Endothelial cell of umbilical vein (primary cell): Measurements from ENCODE around the gene EMCN. TPM values are rescaled to one million over a fixed set of nuclear protein-coding genes. Genes with fewer than 3 reads are reported as not detected.
A peak's percentile ranks its signal among the peaks of the same experiment; 100 is the strongest.

Experiments
- BruUV-seq: library from RNA; stranded (reverse); fragments of 400-500 nt; replicated peaks from 2 replicates; lab custom pipeline; 2021; lab: Mats Ljungman, UMichigan
- CTCF ChIA-PET: fragments of 300-600, 350-600 bp; sonication (Branson Sonifier 250); formaldehyde crosslinking; loops from one replicate; lab custom pipeline; 2021; ENCODE audit warnings: antibody characterized with exemption, inconsistent platforms; lab: Charles Lee
- POLR2A ChIA-PET: fragments of 300-600, 350-600 bp; sonication (Branson Sonifier 250); formaldehyde crosslinking; loops from one replicate; lab custom pipeline; 2021; ENCODE audit warnings: antibody characterized with exemption, inconsistent platforms; lab: Charles Lee
- DNase-seq: peaks from one replicate; pipeline ENCODE4 v3.0.0-alpha.2; 2011; ENCODE audit warnings: low read depth, low spot score
- FAIRE-seq: peaks from 2 replicates; lab custom pipeline; 2011; peaks lifted over from hg19 to GRCh38; lab: Jason Lieb, UNC
- H2AFZ ChIP-seq: 2 replicates; pipeline ENCODE4 v1.6.0; 2012; ENCODE audit warnings: low read depth, low read length, control low read depth, inconsistent platforms
- H3K27ac ChIP-seq: 2 replicates; pipeline ENCODE4 v1.5.1; 2011; ENCODE audit warnings: low read depth, mild to moderate bottlenecking, control low read depth, low read length, moderate library complexity; ENCODE audit not compliant: insufficient read depth
- H3K27me3 ChIP-seq, 2 experiments: 2 replicates each; pipeline versions ENCODE4 v1.6.0 to v1.6.1; 2011; ENCODE audit warnings: low read length in 2 of 2, mixed read lengths in 1 of 2; ENCODE audit not compliant: control insufficient read depth in 2 of 2, insufficient read depth in 2 of 2
- H3K36me3 ChIP-seq, 2 experiments: 2 replicates in 1 of 2; 3 replicates in 1 of 2; pipeline ENCODE4 v1.5.1; 2011; ENCODE audit warnings: low read length in 2 of 2, mild to moderate bottlenecking in 1 of 2, moderate library complexity in 1 of 2; ENCODE audit not compliant: control insufficient read depth in 2 of 2, insufficient read depth in 2 of 2; ENCODE audit errors: extremely low read depth in 1 of 2
- H3K4me1 ChIP-seq: 3 replicates; pipeline ENCODE4 v1.5.1; 2011; ENCODE audit warnings: mild to moderate bottlenecking, low read length; ENCODE audit not compliant: control insufficient read depth, insufficient read depth; ENCODE audit errors: extremely low read depth
- H3K4me2 ChIP-seq: 2 replicates; pipeline ENCODE4 v1.6.1; 2011; ENCODE audit warnings: low read length, control low read depth, mixed read lengths; ENCODE audit not compliant: insufficient read depth
- H3K4me3 ChIP-seq, 3 experiments: fragments of 200-600 bp in 1 of 3; sonication (generic), shearing (Covaris generic) in 1 of 3; replicated peaks in 1 of 3; 2 replicates each; pipeline ENCODE4 v1.5.1; 2011 to 2016; ENCODE audit warnings: control low read depth in 3 of 3, low read length in 3 of 3, mild to moderate bottlenecking in 2 of 3, inconsistent platforms in 1 of 3, low read depth in 1 of 3, moderate library complexity in 1 of 3; ENCODE audit not compliant: insufficient read depth in 1 of 3
- H3K79me2 ChIP-seq: 2 replicates; pipeline ENCODE4 v1.6.0; 2012; ENCODE audit warnings: low read length, inconsistent platforms; ENCODE audit not compliant: control insufficient read depth, insufficient read depth
- H3K9ac ChIP-seq: replicated peaks from 2 replicates; pipeline ENCODE3; 2011; ENCODE audit warnings: low read length, control low read depth; ENCODE audit not compliant: insufficient read depth; ENCODE audit errors: extremely low read depth
- H3K9me1 ChIP-seq: replicated peaks from 3 replicates; pipeline ENCODE4 v1.6.0; 2011; ENCODE audit warnings: mild to moderate bottlenecking, low read length; ENCODE audit not compliant: control insufficient read depth, insufficient read depth; ENCODE audit errors: extremely low read depth
- H3K9me3 ChIP-seq: replicated peaks from 2 replicates; pipeline ENCODE4 v1.5.1; 2012; ENCODE audit warnings: low read length, inconsistent platforms; ENCODE audit not compliant: control insufficient read depth, insufficient read depth
- H4K20me1 ChIP-seq: replicated peaks from 2 replicates; pipeline ENCODE3; 2011; ENCODE audit warnings: mild to moderate bottlenecking, low read length; ENCODE audit not compliant: control insufficient read depth, insufficient read depth; ENCODE audit errors: extremely low read depth
- CTCF ChIP-seq, 2 donors: IDR thresholded peaks; 1 replicate in 1 of 2; 2 replicates in 1 of 2; pipeline ENCODE4 v1.5.1; 2011; ENCODE audit warnings: low read length in 2 of 2, mild to moderate bottlenecking in 2 of 2, moderate library complexity in 2 of 2, control low read depth in 1 of 2, inconsistent platforms in 1 of 2, low read depth in 1 of 2; ENCODE audit not compliant: insufficient read depth in 1 of 2; ENCODE audit errors: extremely low read depth in 1 of 2
- EZH2 ChIP-seq: IDR thresholded peaks from 2 replicates; pipeline ENCODE4 v1.6.1; 2012; ENCODE audit warnings: borderline replicate concordance, low read depth, mild to moderate bottlenecking, moderate library complexity, low read length, inconsistent platforms; ENCODE audit not compliant: severe bottlenecking
- FOS ChIP-seq: IDR thresholded peaks from 2 replicates; pipeline ENCODE4 v1.6.1; 2011; ENCODE audit warnings: mild to moderate bottlenecking, low read length, moderate library complexity, borderline replicate concordance; ENCODE audit not compliant: insufficient read depth
- GATA2 ChIP-seq: IDR thresholded peaks from 2 replicates; pipeline ENCODE4 v1.7.0; 2011; ENCODE audit warnings: low read depth, mild to moderate bottlenecking, moderate library complexity, mixed read lengths, low read length; ENCODE audit not compliant: insufficient read length, insufficient read depth
- JUN ChIP-seq: IDR thresholded peaks from 2 replicates; pipeline ENCODE4 v1.6.1; 2011; ENCODE audit warnings: borderline replicate concordance, low read depth; ENCODE audit not compliant: insufficient read length, insufficient read depth
- MYC ChIP-seq: IDR thresholded peaks from one replicate; pipeline ENCODE4 v1.6.1; 2011; ENCODE audit warnings: mild to moderate bottlenecking, low read depth, low read length
- POLR2A ChIP-seq: IDR thresholded peaks from 2 replicates; pipeline ENCODE4 v1.6.1; 2012; ENCODE audit warnings: low read depth, mild to moderate bottlenecking, control low read depth, low read length
- POLR2AphosphoS5 ChIP-seq: IDR thresholded peaks from 2 replicates; pipeline ENCODE4 v1.6.1; 2012; ENCODE audit warnings: low read depth, mild to moderate bottlenecking, control low read depth, low read length, moderate library complexity; ENCODE audit not compliant: insufficient read depth
- dilution Hi-C: fragments of 300-500 bp; cut with MboI; formaldehyde crosslinking; loops from one replicate; pipeline ENCODE4 v1.15.0; 2019; ENCODE audit warnings: low sequenced_read_pairs; ENCODE audit not compliant: extremely low pct_ligation_motif_present
- intact Hi-C: fragments of 100-400 bp; cut with micrococcal nuclease; formaldehyde crosslinking; loops from one replicate; pipeline ENCODE4 v1.10.0; 2022
- polyA plus RNA-seq, 4 experiments: library from polyadenylated mRNA; depleted of rRNA in 3 of 4; stranded (reverse) in 3 of 4; unstranded in 1 of 4; fragments of >200 nt; gene quantifications; 2 replicates each; pipeline versions ENCODE4 v1.2.1 to v1.2.3, GENCODE V29; 2011 to 2012; ENCODE audit warnings: missing spikeins in 1 of 4
- total RNA-seq: library from RNA; stranded (reverse); gene quantifications from 2 replicates; pipeline ENCODE4 v1.2.3, GENCODE V29; 2021

Gene EMCN
- total and polyA plus RNA-seq, 2 donors (not counting 3 experiments of a cell fraction or from before 2014, with no cell fraction given) = 51.6 to 97.3 TPM

DNA sequence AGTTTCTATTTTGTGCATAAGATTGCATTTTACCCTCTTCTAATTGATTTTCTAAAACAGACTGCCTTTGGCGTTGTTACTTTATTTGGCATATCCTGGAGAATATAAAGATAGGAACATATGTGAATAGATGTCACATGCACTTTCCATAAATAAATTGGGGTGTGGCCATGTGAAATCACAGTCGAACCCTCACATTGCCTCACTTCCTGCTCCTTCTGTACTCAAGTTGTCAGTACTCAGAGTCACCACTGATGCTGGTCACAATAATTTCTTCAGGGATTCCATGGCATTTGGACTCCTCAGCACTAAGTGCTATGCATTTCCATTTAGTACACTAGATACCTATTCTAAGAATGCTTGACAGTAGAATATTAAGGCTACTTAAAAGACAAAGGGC lies 1.4 kb upstream of the EMCN start:
- ChIA-PET CTCF (no interaction called here), POLR2A (no interaction called here)
- FAIRE-seq = no peak
- no peak overlapping the region for H3K9ac ChIP-seq
- peak overlapping the region; percentile 38 for H2AFZ ChIP-seq
- H3K36me3 ChIP-seq = no peaks in the 10 kb centered on the region
- H3K9me1 ChIP-seq = no peaks in the 10 kb centered on the region
- no peaks in the 10 kb centered on the region for H3K9me3 ChIP-seq
- no TSS peak for BruUV-seq
- no peak overlapping the region for H3K27ac ChIP-seq
- intact Hi-C loops (loop anchor here (5.0 to 10.0 kb wide), 3 partner anchors 232 to 572 kb away; partner anchors contain the start of gene DNAJB14), dilution Hi-C loops (no loop called here)
- H3K4me1 ChIP-seq = peaks cover 28% of the 10 kb centered on the region
- H3K4me3 ChIP-seq = no peak overlapping the region
- H3K27me3 ChIP-seq = no peaks in the 10 kb centered on the region
- TF ChIP-seq EZH2 = no peak
- no peak for TF ChIP-seq FOS
- no peak for TF ChIP-seq CTCF (IDR thresholded peaks at IDR 0.05; ENCODE audit: extremely low read depth in 1 of 2, insufficient read depth in 1 of 2, low read depth in 1 of 2, low read length in 2 of 2)
- no peak for TF ChIP-seq POLR2A
- TF ChIP-seq MYC = no peak
- no peak for TF ChIP-seq GATA2
- TF ChIP-seq POLR2AphosphoS5 = no peak
- TF ChIP-seq JUN = no peak
- peak overlapping the region; percentile 10 for H3K4me2 ChIP-seq
- H4K20me1 ChIP-seq = no peaks in the 10 kb centered on the region
- H3K79me2 ChIP-seq = peaks cover 22% of the 10 kb centered on the region
- no peak for DNase-seq
